Neural progenitor cell (in vitro differentiated cells): Measurements from ENCODE around the gene MCCD1. TPM values are rescaled to one million over a fixed set of nuclear protein-coding genes. Genes with fewer than 3 reads are reported as not detected.

ENCODE experiments used
- DNase-seq: peaks from one replicate; pipeline ENCODE4 v3.0.0-alpha.2; 2016; ENCODE audit warnings: low spot score
- H2AFZ ChIP-seq: fragments of 200-600 bp; sonication (generic); replicated peaks from 2 replicates; pipeline ENCODE4 v1.6.1; 2016; ENCODE audit warnings: antibody characterized with exemption
- H3F3A ChIP-seq: fragments of 200-600 bp; sonication (generic); 2 replicates; pipeline ENCODE4 v1.6.1; 2016; ENCODE audit warnings: antibody characterized with exemption, low read depth
- H3K27ac ChIP-seq: fragments of 200-600 bp; sonication (generic); 2 replicates; pipeline ENCODE4 v1.5.1; 2016; ENCODE audit warnings: mild to moderate bottlenecking
- H3K27me3 ChIP-seq: fragments of 200-600 bp; sonication (generic); 2 replicates; pipeline ENCODE4 v1.6.1; 2016; ENCODE audit warnings: mild to moderate bottlenecking, moderate library complexity
- H3K36me3 ChIP-seq: fragments of 200-600 bp; sonication (generic); 2 replicates; pipeline ENCODE4 v1.5.1; 2016
- H3K4me1 ChIP-seq: fragments of 200-600 bp; sonication (generic); 2 replicates; pipeline ENCODE4 v1.6.1; 2016; ENCODE audit warnings: mixed run types
- H3K4me2 ChIP-seq: fragments of 200-600 bp; sonication (generic); 2 replicates; pipeline ENCODE4 v1.6.1; 2016
- H3K4me3 ChIP-seq: fragments of 200-600 bp; sonication (generic); 2 replicates; pipeline ENCODE4 v1.5.1; 2016
- H3K79me2 ChIP-seq: fragments of 200-600 bp; sonication (generic); 2 replicates; pipeline ENCODE4 v1.6.1; 2016; ENCODE audit warnings: low read depth
- H3K9ac ChIP-seq: fragments of 200-600 bp; sonication (generic); 2 replicates; pipeline ENCODE4 v1.6.1; 2016
- H3K9me3 ChIP-seq: fragments of 200-600 bp; sonication (generic); 2 replicates; pipeline ENCODE4 v1.5.1; 2016; ENCODE audit warnings: low read depth
- H4K20me1 ChIP-seq: fragments of 200-600 bp; sonication (generic); 2 replicates; pipeline ENCODE4 v1.6.1; 2016; ENCODE audit warnings: low read depth
- H3K27ac Mint-ChIP-seq: 3 replicates; pipeline ENCODE4 v1.8.0; 2021; ENCODE audit warnings: mixed read lengths
- H3K27me3 Mint-ChIP-seq: 2 replicates; pipeline ENCODE4 v1.8.0; 2022; ENCODE audit warnings: low read depth, mild to moderate bottlenecking, inconsistent platforms, moderate library complexity, mixed read lengths; ENCODE audit not compliant: insufficient read depth
- H3K36me3 Mint-ChIP-seq: 3 replicates; pipeline ENCODE4 v1.8.0; 2021; ENCODE audit warnings: mixed read lengths
- H3K4me1 Mint-ChIP-seq: 3 replicates; pipeline ENCODE4 v1.8.0; 2021; ENCODE audit warnings: mixed read lengths
- H3K4me3 Mint-ChIP-seq: 3 replicates; pipeline ENCODE4 v1.8.0; 2021; ENCODE audit warnings: mild to moderate bottlenecking, moderate library complexity, mixed read lengths
- H3K9me3 Mint-ChIP-seq: 3 replicates; pipeline ENCODE4 v1.8.0; 2020; ENCODE audit warnings: mixed read lengths
- EZH2 ChIP-seq: fragments of 200-600 bp; sonication (generic); IDR thresholded peaks from 2 replicates; pipeline ENCODE4 v1.6.1; 2017; ENCODE audit warnings: antibody characterized with exemption, mild to moderate bottlenecking, moderate library complexity
- EZH2phosphoT487 ChIP-seq: fragments of 200-600 bp; sonication (generic); IDR thresholded peaks from 2 replicates; pipeline ENCODE4 v1.6.1; 2017; ENCODE audit warnings: antibody characterized with exemption
- total RNA-seq: library from RNA; depleted of rRNA; stranded (reverse); fragments of >200 nt; gene quantifications from 2 replicates; pipeline ENCODE4 v1.2.3, GENCODE V29; 2015; ENCODE audit warnings: low replicate concordance
- TF ChIP-seq, protein P1 (sequence below): fragments of 200-600 bp; sonication (generic); IDR thresholded peaks from 2 replicates; pipeline ENCODE4 v1.5.1; 2017; ENCODE audit warnings: antibody characterized with exemption, mild to moderate bottlenecking

The MCCD1 gene, protein sequence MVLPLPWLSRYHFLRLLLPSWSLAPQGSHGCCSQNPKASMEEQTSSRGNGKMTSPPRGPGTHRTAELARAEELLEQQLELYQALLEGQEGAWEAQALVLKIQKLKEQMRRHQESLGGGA
- not detected in 2 replicates for total RNA-seq

DNA sequence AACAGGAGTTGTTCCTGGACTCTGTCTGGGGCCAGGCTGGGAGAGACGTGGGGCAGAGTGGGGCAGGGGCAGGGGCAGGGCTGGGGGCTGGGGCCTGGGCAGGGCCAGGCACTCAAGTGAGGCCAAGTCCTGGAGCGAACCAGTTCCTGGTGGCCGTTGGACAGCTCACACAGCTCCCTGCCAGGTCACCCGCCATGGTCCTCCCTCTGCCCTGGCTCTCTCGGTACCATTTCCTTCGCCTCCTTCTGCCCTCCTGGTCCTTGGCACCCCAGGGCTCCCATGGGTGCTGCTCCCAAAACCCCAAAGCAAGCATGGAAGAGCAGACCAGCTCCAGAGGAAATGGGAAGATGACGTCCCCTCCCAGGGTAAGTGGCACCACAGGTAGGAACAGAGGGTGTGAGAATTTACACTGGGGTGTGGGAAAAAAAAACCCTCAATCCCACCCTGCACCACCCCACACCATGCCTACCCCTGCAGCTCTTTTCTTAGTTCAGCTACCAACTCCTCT is at the start of gene MCCD1:
Gene MCCD1 (plus strand): TSS at position 142 of the 508 bp plus-strand sequence. CDS start 53 bp downstream, at position 195.
- Histone ChIP-seq H3K9ac (no peak within 1 kb of the TSS), H3K79me2 (peaks cover 16% of the 10 kb centered on the region), H3K27me3 (no peaks in the 10 kb centered on the region), H3K9me3 (no peaks in the 10 kb centered on the region), H2AFZ (no peak within 1 kb of the TSS), H3K36me3 (peaks cover 10% of the 10 kb centered on the region), H4K20me1 (peaks cover 56% of the 10 kb centered on the region), H3K4me3 (no peak within 1 kb of the TSS), H3K4me2 (no peak within 1 kb of the TSS), H3K27ac (peak within 1 kb of the TSS; percentile 74), H3F3A (peaks cover 56% of the 10 kb centered on the region), H3K4me1 (no peaks in the 10 kb centered on the region)
- peak within 1 kb of the TSS; percentile 39 for H3K4me3 Mint-ChIP-seq
- no peaks in the 10 kb centered on the region for H3K9me3 Mint-ChIP-seq
- peaks cover 6% of the 10 kb centered on the region for H3K4me1 Mint-ChIP-seq
- DNase-seq: no peak
- peaks cover 33% of the 10 kb centered on the region for H3K36me3 Mint-ChIP-seq
- H3K27me3 Mint-ChIP-seq: peaks cover 6% of the 10 kb centered on the region
- no peak for TF ChIP-seq EZH2phosphoT487
- TF ChIP-seq, protein P1, sequence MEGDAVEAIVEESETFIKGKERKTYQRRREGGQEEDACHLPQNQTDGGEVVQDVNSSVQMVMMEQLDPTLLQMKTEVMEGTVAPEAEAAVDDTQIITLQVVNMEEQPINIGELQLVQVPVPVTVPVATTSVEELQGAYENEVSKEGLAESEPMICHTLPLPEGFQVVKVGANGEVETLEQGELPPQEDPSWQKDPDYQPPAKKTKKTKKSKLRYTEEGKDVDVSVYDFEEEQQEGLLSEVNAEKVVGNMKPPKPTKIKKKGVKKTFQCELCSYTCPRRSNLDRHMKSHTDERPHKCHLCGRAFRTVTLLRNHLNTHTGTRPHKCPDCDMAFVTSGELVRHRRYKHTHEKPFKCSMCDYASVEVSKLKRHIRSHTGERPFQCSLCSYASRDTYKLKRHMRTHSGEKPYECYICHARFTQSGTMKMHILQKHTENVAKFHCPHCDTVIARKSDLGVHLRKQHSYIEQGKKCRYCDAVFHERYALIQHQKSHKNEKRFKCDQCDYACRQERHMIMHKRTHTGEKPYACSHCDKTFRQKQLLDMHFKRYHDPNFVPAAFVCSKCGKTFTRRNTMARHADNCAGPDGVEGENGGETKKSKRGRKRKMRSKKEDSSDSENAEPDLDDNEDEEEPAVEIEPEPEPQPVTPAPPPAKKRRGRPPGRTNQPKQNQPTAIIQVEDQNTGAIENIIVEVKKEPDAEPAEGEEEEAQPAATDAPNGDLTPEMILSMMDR: no peak
- TF ChIP-seq EZH2: no peak
- H3K27ac Mint-ChIP-seq: peak within 1 kb of the TSS; percentile 53

DNA sequence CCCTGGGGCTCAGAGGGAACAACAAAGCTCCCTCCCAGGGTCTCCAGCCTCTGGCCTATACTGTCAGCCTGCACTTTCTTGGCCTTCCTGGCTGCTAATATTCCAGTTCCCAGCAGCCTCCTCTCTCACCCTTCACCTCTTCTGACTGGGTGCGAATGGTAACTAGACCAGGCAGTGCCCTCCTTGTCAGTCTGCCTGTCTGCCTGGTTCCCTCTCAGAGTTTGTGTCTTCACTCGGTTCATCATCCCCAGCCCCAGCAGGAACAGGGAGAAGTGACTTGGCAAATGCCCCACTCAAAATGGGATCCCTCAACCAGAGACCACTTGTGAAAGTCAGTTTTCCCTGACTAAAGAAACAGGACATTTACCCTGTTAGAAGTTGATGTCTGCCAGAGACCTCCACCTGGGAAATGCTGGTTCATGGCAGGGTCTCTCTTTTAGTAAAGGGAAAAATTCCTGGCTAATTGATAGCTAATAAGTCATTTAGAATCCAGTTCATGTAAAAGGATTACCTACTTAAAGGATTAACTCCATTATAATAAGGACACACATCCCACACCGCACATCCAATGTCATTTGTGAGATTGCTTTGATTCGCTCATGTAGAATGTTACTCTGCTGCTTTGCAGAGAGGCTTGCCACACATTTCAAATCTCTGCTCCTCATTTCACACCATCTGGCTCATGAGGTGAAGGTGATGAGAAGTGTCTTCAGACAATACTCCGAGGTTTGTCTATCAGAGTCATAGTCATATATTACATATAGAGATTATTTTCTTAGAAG is 49.4 kb upstream of the MCCD1 start:
- no peaks in the 10 kb centered on the region for H3K36me3 ChIP-seq
- H3K27me3 Mint-ChIP-seq: peaks cover 13% of the 10 kb centered on the region
- H3K27me3 ChIP-seq: no peaks in the 10 kb centered on the region
- H3K4me3 Mint-ChIP-seq: no peak overlapping the region
- H3K27ac Mint-ChIP-seq: no peak overlapping the region
- H3K9ac ChIP-seq: no peak overlapping the region
- peak overlapping the region; percentile 2 for H3K4me2 ChIP-seq
- peaks cover 4% of the 10 kb centered on the region for H3K4me1 ChIP-seq
- peak; percentile 30 for DNase-seq
- H3K27ac ChIP-seq: no peak overlapping the region
- no peaks in the 10 kb centered on the region for H3K9me3 Mint-ChIP-seq
- no peaks in the 10 kb centered on the region for H3K36me3 Mint-ChIP-seq
- no peak overlapping the region for H3K4me3 ChIP-seq
- TF ChIP-seq EZH2phosphoT487 (no peak), EZH2 (no peak)
- TF ChIP-seq, protein P1: no peak
- no peaks in the 10 kb centered on the region for H3K9me3 ChIP-seq
- H3F3A ChIP-seq: no peaks in the 10 kb centered on the region
- no peaks in the 10 kb centered on the region for H3K79me2 ChIP-seq
- peaks cover 3% of the 10 kb centered on the region for H3K4me1 Mint-ChIP-seq
- no peak overlapping the region for H2AFZ ChIP-seq
- no peaks in the 10 kb centered on the region for H4K20me1 ChIP-seq

DNA sequence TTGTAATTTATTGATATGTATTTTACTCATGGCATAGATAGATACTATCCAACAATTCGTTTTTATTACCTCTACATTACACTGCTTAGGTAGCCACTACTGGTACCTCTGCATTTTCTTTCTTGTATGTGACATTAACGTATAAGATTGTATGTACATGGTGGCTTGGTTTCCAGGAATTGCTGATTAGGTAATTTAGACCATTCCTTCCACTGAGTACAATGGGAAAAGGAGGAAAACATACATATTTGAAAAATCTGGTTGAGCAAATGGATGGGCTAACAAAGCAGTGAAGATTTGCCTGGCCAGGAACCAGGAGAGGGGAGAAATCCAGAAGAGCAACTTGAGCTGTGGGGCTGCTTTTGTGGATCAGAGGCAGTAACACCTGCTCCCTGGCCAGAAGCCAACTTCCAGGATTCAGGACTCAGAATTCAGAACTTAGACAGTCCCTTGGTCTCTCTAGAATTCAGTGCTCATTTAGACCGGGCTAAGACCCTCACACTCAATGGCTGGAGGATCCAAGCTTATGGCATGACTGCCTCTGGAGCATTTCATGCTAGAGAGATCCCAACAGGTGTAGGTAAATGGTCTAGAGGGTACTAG is 48.7 kb upstream of the MCCD1 start:
- H3K9me3 Mint-ChIP-seq: no peaks in the 10 kb centered on the region
- H3K4me3 Mint-ChIP-seq: no peak overlapping the region
- H3K27ac Mint-ChIP-seq: no peak overlapping the region
- H4K20me1 ChIP-seq: no peaks in the 10 kb centered on the region
- no peaks in the 10 kb centered on the region for H3K79me2 ChIP-seq
- H3K4me2 ChIP-seq: no peak overlapping the region
- H3K9me3 ChIP-seq: no peaks in the 10 kb centered on the region
- no peaks in the 10 kb centered on the region for H3F3A ChIP-seq
- no peak overlapping the region for H3K4me3 ChIP-seq
- H3K27me3 ChIP-seq: no peaks in the 10 kb centered on the region
- H3K4me1 Mint-ChIP-seq: peaks cover 3% of the 10 kb centered on the region
- TF ChIP-seq EZH2: no peak
- TF ChIP-seq, protein P1: no peak
- TF ChIP-seq EZH2phosphoT487: no peak
- peaks cover 4% of the 10 kb centered on the region for H3K4me1 ChIP-seq
- no peaks in the 10 kb centered on the region for H3K36me3 Mint-ChIP-seq
- no peak for DNase-seq
- H2AFZ ChIP-seq: no peak overlapping the region
- H3K36me3 ChIP-seq: no peaks in the 10 kb centered on the region
- H3K27ac ChIP-seq: no peak overlapping the region
- H3K9ac ChIP-seq: no peak overlapping the region
- peaks cover 12% of the 10 kb centered on the region for H3K27me3 Mint-ChIP-seq
